Mesothelial cell of epicardium (in vitro differentiated cells): Measurements from ENCODE around the gene FNDC1. TPM values are rescaled to one million over a fixed set of nuclear protein-coding genes. Genes with fewer than 3 reads are reported as not detected.

Experiments used
- DNase-seq, 2 experiments: peaks; one replicate each; pipeline ENCODE4 v3.0.0; 2021; ENCODE audit warnings: low spot score in 2 of 2; ENCODE audit not compliant: unreplicated experiment in 2 of 2
- H3K27ac Mint-ChIP-seq: 2 replicates; pipeline ENCODE4 v1.8.0; 2021; ENCODE audit warnings: mixed read lengths
- H3K27me3 Mint-ChIP-seq: 2 replicates; pipeline ENCODE4 v1.8.0; 2021; ENCODE audit warnings: low read depth, mixed read lengths
- H3K36me3 Mint-ChIP-seq: 2 replicates; pipeline ENCODE4 v1.8.0; 2021; ENCODE audit warnings: mixed read lengths
- H3K4me1 Mint-ChIP-seq: 2 replicates; pipeline ENCODE4 v1.8.0; 2021; ENCODE audit warnings: mixed read lengths
- H3K4me3 Mint-ChIP-seq: 2 replicates; pipeline ENCODE4 v1.8.0; 2021; ENCODE audit warnings: mild to moderate bottlenecking, moderate library complexity, mixed read lengths
- H3K9me3 Mint-ChIP-seq: 2 replicates; pipeline ENCODE4 v1.8.0; 2021; ENCODE audit warnings: mixed read lengths
- CTCF ChIP-seq: fragments of 200-600 bp; sonication (generic); IDR thresholded peaks from one replicate; pipeline ENCODE4 v1.5.0; 2021; ENCODE audit warnings: antibody characterized with exemption; ENCODE audit not compliant: unreplicated experiment
- total RNA-seq: library from RNA; stranded (reverse); gene quantifications from 3 replicates; pipeline ENCODE4 v1.2.1, GENCODE V29; 2021

FNDC1 gene
- total RNA-seq, 1 donor from 2014 or later: 0.31 TPM

DNA sequence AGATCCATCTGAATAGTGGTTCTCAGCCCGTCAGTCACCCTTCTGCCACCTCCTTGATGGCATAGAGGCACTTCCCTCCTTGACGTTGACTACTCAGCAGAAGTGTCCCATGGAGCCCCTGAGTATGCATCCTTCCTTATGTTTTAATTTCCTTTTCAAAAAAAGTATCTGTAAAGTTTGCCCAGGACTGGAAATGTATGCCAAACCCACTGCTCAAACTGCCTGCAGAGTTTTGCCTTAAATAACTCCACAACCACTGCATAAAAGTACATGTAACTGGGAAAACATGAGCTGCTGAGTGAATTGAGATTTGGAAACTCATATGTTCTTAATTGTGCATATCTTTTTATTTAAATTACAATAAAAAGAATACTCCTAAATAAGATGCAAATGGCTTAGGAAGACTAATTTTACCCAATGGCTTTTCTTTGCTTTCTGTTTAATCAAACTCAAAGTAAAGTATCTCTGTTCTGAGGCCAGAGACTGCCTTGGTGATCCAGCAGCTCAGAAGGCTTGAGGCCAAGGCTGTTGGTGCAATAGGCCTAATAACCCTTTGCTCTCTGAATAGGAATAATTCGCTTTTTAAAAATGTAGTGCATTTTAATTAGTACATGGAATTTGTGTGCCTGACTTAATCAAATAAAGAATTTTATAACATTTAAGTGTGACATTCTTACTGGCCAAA is 90.4 kb downstream of the FNDC1 start:
- H3K9me3 Mint-ChIP-seq: peaks cover 4% of the 10 kb centered on the region
- peaks cover 16% of the 10 kb centered on the region for H3K27me3 Mint-ChIP-seq
- no peaks in the 10 kb centered on the region for H3K4me1 Mint-ChIP-seq
- no peak overlapping the region for H3K27ac Mint-ChIP-seq
- no peaks in the 10 kb centered on the region for H3K36me3 Mint-ChIP-seq
- TF ChIP-seq CTCF: no peak
- no peak overlapping the region for H3K4me3 Mint-ChIP-seq
- DNase-seq: no peak

GRCh38 chr6:159260208-159260607 is 91.0 kb downstream of the FNDC1 start:
- Mint-ChIP-seq H3K4me3 (no peak overlapping the region), H3K9me3 (peaks cover 4% of the 10 kb centered on the region), H3K36me3 (no peaks in the 10 kb centered on the region), H3K27ac (no peak overlapping the region), H3K4me1 (no peaks in the 10 kb centered on the region), H3K27me3 (peaks cover 17% of the 10 kb centered on the region)
- no peak for DNase-seq
- TF ChIP-seq CTCF: no peak

GRCh38 chr6:159261995-159262394 is 92.8 kb downstream of the FNDC1 start:
- no peak overlapping the region for H3K4me3 Mint-ChIP-seq

DNA sequence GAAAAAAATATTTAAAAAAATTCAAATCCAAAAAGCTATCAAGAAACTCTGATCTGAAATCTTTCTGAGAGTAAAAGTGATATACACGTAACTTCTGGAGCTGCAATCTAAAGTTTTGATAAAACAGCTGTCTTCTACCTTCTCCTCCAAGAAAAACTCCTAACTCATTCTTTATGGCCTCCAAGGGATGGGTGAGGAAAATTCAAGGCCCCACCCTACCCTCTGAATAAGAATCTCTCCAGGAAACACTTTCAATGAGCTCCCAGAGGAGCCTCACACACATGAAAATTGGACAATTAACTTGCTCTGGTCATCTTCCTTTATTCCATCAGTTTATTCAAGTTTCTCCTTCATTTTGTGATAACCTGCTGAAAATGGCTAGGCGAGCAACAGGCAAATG is 93.4 kb downstream of the FNDC1 start:
- H3K27me3 Mint-ChIP-seq: peaks cover 13% of the 10 kb centered on the region
- H3K4me1 Mint-ChIP-seq: no peaks in the 10 kb centered on the region
- no peak for DNase-seq
- H3K36me3 Mint-ChIP-seq: no peaks in the 10 kb centered on the region
- H3K27ac Mint-ChIP-seq: no peak overlapping the region
- H3K4me3 Mint-ChIP-seq: no peak overlapping the region
- H3K9me3 Mint-ChIP-seq: no peaks in the 10 kb centered on the region
- TF ChIP-seq CTCF: no peak

More at GRCh38 chr6:159261995-159262394, 92.8 kb downstream of the FNDC1 start:
- no peak overlapping the region for H3K27ac Mint-ChIP-seq
- TF ChIP-seq CTCF: no peak
- H3K9me3 Mint-ChIP-seq: peaks cover 4% of the 10 kb centered on the region
- DNase-seq: no peak
- no peaks in the 10 kb centered on the region for H3K36me3 Mint-ChIP-seq
- H3K4me1 Mint-ChIP-seq: no peaks in the 10 kb centered on the region
- H3K27me3 Mint-ChIP-seq: peaks cover 11% of the 10 kb centered on the region

- no peak overlapping the region for H3K27ac Mint-ChIP-seq
- no peak for DNase-seq
- TF ChIP-seq CTCF: no peak
- H3K36me3 Mint-ChIP-seq: no peaks in the 10 kb centered on the region
- H3K9me3 Mint-ChIP-seq: peaks cover 10% of the 10 kb centered on the region
- H3K4me3 Mint-ChIP-seq: no peak overlapping the region
- peaks cover 5% of the 10 kb centered on the region for H3K27me3 Mint-ChIP-seq
- no peaks in the 10 kb centered on the region for H3K4me1 Mint-ChIP-seq
Measured at GRCh38 chr6:159267165-159267564, 98.0 kb downstream of the FNDC1 start.
